GM10847 (cell line): ENCODE results near the gene TMEM108.

Experiments used
- POLR2A ChIP-seq: IDR thresholded peaks from 2 replicates; pipeline ENCODE4 v1.6.1; 2011; ENCODE audit not compliant: insufficient read length; ENCODE audit errors: extremely low read depth

TMEM108 gene

GRCh38 chr3:133049491-133049890 is 11.3 kb downstream of the TMEM108 start:
- TF ChIP-seq POLR2A, result no peak

DNA sequence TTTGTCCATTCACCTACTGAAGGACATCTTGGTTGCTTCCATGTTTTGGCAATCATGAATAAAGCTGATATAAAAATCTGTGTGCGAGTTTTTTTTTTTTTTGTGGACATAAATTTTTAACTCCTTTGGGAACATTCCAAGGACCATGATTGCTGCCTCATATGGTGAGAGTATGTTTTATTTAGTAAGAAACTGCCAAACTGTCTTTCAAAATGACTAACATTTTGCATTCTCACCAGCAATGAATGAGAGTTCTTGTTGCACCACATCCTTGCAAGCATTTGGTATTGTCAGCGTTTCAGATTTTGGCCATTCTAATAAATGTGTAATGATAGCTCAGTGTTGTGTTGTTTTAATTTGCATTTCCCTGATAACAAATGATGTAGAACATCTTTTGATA is 12.7 kb downstream of the TMEM108 start:
- TF ChIP-seq POLR2A, result no peak

- no peak for TF ChIP-seq POLR2A
These were observed 15.3 kb downstream of the TMEM108 start for GRCh38 chr3:133053532-133053931.

GRCh38 chr3:133054586-133054985 is 16.4 kb downstream of the TMEM108 start:
- no peak for TF ChIP-seq POLR2A

GRCh38 chr3:133055339-133055738 is 17.1 kb downstream of the TMEM108 start:
- no peak for TF ChIP-seq POLR2A

GRCh38 chr3:133058243-133058642 is 20.1 kb downstream of the TMEM108 start:
- TF ChIP-seq POLR2A, result no peak

DNA sequence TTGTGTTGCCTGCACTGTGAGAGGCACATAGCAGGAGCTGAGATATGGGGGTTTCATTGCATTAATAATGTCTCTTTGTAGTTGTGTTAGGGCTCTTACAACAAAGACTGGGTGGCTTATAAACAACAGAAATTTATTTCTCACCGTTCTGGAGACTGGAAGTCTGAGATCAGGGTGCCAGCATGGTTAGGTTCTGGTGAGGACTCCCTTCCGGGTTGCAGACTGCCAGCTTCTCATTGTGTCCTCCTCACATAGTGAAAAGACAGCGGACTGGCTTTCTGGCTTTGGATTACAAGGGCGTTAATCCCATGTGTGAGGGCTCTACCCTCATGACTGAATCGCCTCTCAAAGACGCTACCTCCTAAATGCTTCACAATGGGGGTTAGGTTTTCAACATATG is 20.6 kb downstream of the TMEM108 start:
- TF ChIP-seq POLR2A, result no peak

GRCh38 chr3:133065193-133065961 is 27.2 kb downstream of the TMEM108 start:
- TF ChIP-seq POLR2A, result no peak

DNA sequence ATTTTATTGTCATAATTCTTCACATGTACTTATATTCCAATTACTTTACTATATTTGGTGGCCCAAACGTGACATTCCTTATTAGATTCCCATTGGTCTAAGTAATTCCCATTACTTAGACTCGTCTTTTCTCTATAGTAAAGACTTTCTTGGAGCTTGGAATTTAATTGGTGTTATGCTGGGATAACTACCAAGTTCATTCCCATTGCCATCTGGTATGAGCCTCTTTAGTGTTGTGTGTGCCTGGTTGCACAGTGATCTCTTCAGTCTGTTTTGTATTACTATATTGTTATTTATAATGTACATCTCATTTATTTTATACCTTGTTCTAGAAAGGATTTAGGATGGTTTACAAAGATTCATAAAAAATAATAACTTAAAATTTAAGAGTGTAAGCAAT is 27.8 kb downstream of the TMEM108 start:
- no peak for TF ChIP-seq POLR2A

DNA sequence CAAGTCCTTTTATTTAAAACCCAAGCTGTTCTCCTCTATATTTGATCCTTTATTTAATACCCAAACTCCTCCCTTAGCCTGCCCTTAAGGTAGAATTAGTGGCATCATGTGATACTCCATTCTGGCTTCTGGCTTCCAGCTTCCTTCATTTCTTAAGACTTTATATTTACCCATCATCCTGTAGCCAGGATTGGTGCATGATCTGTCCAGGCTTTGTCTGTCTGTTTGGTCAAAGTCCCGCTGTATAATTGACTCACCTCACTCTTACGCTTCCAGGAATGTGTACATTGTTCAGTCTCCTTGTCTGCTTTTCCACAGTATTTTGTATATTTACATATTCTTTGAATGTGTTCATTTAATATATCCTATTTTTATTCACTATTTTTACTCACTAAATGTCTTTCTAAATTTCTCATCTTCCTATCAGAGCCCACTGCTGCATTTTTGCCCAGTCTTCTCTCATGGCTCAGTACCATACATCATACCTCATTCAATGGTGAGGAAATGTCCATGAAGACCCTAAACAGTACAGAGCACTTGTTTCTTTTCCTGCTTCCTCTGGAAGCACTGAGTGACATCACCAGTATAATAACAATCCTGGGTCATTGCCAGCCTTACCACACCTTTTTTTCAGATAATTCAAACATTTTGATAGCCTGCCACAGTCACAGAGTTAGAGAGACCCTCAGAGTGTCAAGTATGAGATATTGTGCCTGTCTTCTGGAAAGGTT is 31.5 kb downstream of the TMEM108 start:
- no peak for TF ChIP-seq POLR2A

DNA sequence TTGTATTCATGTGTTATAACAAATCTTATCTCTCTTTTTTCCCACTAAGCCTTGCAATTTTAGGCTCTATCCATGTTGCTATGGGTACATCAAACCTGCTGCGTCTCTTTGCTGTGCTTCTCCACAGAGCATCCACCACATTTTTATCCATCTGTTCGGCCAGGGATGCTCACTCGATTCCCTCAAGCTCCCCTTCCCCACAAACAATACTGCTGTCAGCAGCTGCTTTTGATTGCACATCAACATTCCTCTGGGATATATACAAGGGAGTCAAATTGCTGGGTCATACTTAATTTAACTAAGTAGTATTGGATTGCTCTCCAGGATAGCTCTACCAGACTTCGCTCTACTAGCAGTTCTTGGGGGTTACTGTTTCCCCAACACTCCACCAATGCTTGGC is 36.8 kb downstream of the TMEM108 start:
- no peak for TF ChIP-seq POLR2A

DNA sequence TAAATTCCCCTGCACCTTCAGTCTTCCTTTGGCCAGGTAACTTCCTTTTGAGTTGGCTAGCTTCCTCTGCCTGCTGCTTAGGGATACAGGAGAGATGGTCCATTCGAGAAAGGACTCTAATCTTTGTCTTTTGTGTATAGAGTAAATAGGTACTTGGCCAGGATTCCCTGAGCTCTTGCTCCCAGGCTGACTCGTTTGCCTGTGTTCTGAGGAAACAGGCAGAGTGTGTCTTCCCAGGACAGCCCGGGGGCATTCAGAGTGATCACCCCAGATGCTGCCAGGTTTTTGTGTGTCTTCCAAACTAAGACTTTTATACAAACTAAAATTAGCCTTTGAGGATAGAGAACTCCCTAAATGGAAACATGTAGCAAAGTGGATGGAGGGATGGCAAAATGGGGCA is 39.5 kb downstream of the TMEM108 start:
- no peak for TF ChIP-seq POLR2A

DNA sequence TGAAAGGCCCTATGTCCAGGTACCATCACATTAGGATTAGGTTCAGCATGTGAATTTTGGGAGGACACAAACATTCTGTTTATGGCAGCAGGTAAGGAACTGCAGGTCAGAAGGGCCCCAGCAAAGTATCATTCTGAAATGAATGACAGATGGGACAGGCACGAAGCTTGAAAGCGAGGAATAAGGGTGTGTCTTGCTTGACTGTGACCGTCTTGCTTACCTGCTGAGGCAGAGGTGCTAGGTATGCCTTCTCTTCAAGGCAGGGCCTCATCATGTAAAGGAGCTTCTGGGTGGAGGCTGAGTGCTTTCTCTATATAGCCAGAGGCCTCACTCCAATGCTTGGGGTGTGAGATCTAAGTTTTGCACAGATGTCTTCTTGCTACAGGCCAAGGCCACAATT is 41.4 kb downstream of the TMEM108 start:
- no peak for TF ChIP-seq POLR2A

- TF ChIP-seq POLR2A, result no peak
These were observed 42.8 kb downstream of the TMEM108 start for GRCh38 chr3:133081016-133081415.

GRCh38 chr3:133083395-133083794 is 45.2 kb downstream of the TMEM108 start:
- no peak for TF ChIP-seq POLR2A

DNA sequence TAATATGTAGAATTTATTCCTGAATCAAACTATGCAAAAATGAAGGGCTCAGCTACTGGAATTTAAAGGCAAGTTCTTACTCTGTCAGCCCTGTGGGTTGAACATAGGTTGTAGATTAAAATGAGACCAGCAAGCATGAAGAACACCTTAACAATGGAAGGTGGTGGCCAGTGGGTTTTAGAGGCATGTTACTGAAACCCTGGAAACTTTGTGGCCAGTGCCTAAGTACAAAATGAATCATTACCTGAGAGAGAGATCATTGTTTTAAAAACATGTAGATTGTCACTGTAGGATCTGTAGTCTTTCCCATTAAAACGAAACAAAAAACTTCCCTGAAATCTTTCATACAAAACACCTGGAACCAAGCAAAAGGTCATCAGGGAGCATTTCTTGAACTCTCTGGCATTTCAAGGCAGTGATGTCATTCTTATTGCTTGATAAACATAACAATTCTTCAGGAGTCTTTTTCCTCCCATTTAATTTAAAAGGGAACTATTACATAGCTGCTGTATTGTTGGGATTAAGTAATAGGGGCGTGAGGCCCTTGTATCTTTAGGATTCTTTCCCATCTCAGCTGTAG is 51.8 kb downstream of the TMEM108 start:
- TF ChIP-seq POLR2A, result no peak
